Natural killer cell treated with Interleukin-12 subunit alpha and Interleukin-12 subunit beta and Interleukin-15 and Interleukin-18, amount 100 ng/mL, for 72 hours (primary cell): ENCODE measurements around the gene CSNK1D. TPM values are rescaled to one million over a fixed set of nuclear protein-coding genes. Genes with fewer than 3 reads are reported as not detected.

Experiments used
- ATAC-seq, 2 donors: fragments of 150-1000 bp; cut with Tn5 transposase in 1 of 2; sonication (Bioruptor Pico), chemical (Tn5 transposase) in 1 of 2; 2 replicates each; pipeline ENCODE4 v1.10.0; 2021
- DNase-seq: peaks from one replicate; pipeline ENCODE4 v3.0.0; 2022; ENCODE audit warnings: low spot score
- H3K27ac Mint-ChIP-seq, 2 donors: 1 replicate in 1 of 2; 2 replicates in 1 of 2; pipeline ENCODE4 v1.8.0; 2022; ENCODE audit warnings: mixed read lengths in 2 of 2, mild to moderate bottlenecking in 1 of 2, moderate library complexity in 1 of 2
- H3K27me3 Mint-ChIP-seq, 2 donors: 1 replicate in 1 of 2; 2 replicates in 1 of 2; pipeline ENCODE4 v1.8.0; 2022; ENCODE audit warnings: mixed read lengths in 2 of 2
- H3K36me3 Mint-ChIP-seq: one replicate; pipeline ENCODE4 v1.8.0; 2022; ENCODE audit warnings: mixed read lengths
- H3K4me1 Mint-ChIP-seq, 2 donors: 1 replicate in 1 of 2; 2 replicates in 1 of 2; pipeline ENCODE4 v1.8.0; 2022; ENCODE audit warnings: low read depth in 2 of 2, mixed read lengths in 2 of 2, mild to moderate bottlenecking in 1 of 2
- H3K4me3 Mint-ChIP-seq: one replicate; pipeline ENCODE4 v1.8.0; 2022; ENCODE audit warnings: mixed read lengths
- H3K9me3 Mint-ChIP-seq: 2 replicates; pipeline ENCODE4 v1.8.0; 2022; ENCODE audit warnings: mixed read lengths
- total RNA-seq, 2 donors: library from RNA; stranded (reverse); gene quantifications; one replicate each; pipeline ENCODE4 v1.2.3, GENCODE V29; 2022

Gene CSNK1D
- total RNA-seq, 2 donors from 2014 or later: 160 to 215 TPM

GRCh38 chr17:82228842-82229697 lies 44.4 kb downstream of the CSNK1D start, which contains the start of gene SLC16A3:
TSS of gene SLC16A3 (plus strand) at chr17:82229042. CDS start at chr17:82236009, 6,967 bp downstream.
- DNase-seq (peak; percentile 87), ATAC-seq (peak; percentile 73 to 78)
- H3K27ac Mint-ChIP-seq: peak within 1 kb of the TSS; percentile 64 to 89
- no peaks in the 10 kb centered on the region for H3K27me3 Mint-ChIP-seq
- H3K9me3 Mint-ChIP-seq: no peaks in the 10 kb centered on the region
- H3K4me3 Mint-ChIP-seq: peak within 1 kb of the TSS; percentile 91
- H3K36me3 Mint-ChIP-seq: no peaks in the 10 kb centered on the region
- peaks cover 4 to 12% of the 10 kb centered on the region in 2 donors for H3K4me1 Mint-ChIP-seq

GRCh38 chr17:82228278-82228841 lies 45.1 kb downstream of the CSNK1D start:
- Mint-ChIP-seq H3K9me3 (no peaks in the 10 kb centered on the region), H3K27ac (peak overlapping the region; percentile 50 to 69), H3K4me3 (peak overlapping the region; percentile 77), H3K4me1 (peaks cover 4 to 12% of the 10 kb centered on the region in 2 donors), H3K36me3 (no peaks in the 10 kb centered on the region), H3K27me3 (no peaks in the 10 kb centered on the region)
- peak; percentile 86 for DNase-seq
- peak; percentile 28 to 57 for ATAC-seq

- H3K4me1 Mint-ChIP-seq: peaks cover 4 to 12% of the 10 kb centered on the region in 2 donors
- ATAC-seq: no peak
- no peak for DNase-seq
- H3K9me3 Mint-ChIP-seq: no peaks in the 10 kb centered on the region
- peak overlapping the region; percentile 50 to 69 for H3K27ac Mint-ChIP-seq
- no peaks in the 10 kb centered on the region for H3K27me3 Mint-ChIP-seq
- H3K4me3 Mint-ChIP-seq: peak overlapping the region; percentile 77
- no peaks in the 10 kb centered on the region for H3K36me3 Mint-ChIP-seq
These were observed 45.7 kb downstream of the CSNK1D start for GRCh38 chr17:82227629-82228277.

GRCh38 chr17:82226809-82227628 lies 46.5 kb downstream of the CSNK1D start:
- no peaks in the 10 kb centered on the region for H3K9me3 Mint-ChIP-seq
- H3K36me3 Mint-ChIP-seq: no peaks in the 10 kb centered on the region
- peak overlapping the region; percentile 17 for H3K4me3 Mint-ChIP-seq
- peaks cover 4 to 12% of the 10 kb centered on the region in 2 donors for H3K4me1 Mint-ChIP-seq
- H3K27me3 Mint-ChIP-seq: no peaks in the 10 kb centered on the region
- ATAC-seq (no peak), DNase-seq (no peak)
- H3K27ac Mint-ChIP-seq: peak overlapping the region; percentile 50 to 69

- ATAC-seq (no peak), DNase-seq (no peak)
- H3K9me3 Mint-ChIP-seq: no peaks in the 10 kb centered on the region
- H3K36me3 Mint-ChIP-seq: no peaks in the 10 kb centered on the region
- H3K4me1 Mint-ChIP-seq: peaks cover 8 to 12% of the 10 kb centered on the region in 2 donors
- no peaks in the 10 kb centered on the region for H3K27me3 Mint-ChIP-seq
- H3K4me3 Mint-ChIP-seq: no peak overlapping the region
- H3K27ac Mint-ChIP-seq: no peak overlapping the region
These were observed 47.2 kb downstream of the CSNK1D start for GRCh38 chr17:82226146-82226808.

- Mint-ChIP-seq H3K27me3 (no peaks in the 10 kb centered on the region), H3K27ac (no peak overlapping the region), H3K36me3 (no peaks in the 10 kb centered on the region), H3K4me1 (peaks cover 10 to 12% of the 10 kb centered on the region in 2 donors), H3K9me3 (no peaks in the 10 kb centered on the region), H3K4me3 (no peak overlapping the region)
- no peak for ATAC-seq
- peak; percentile 42 for DNase-seq
These were observed 48.0 kb downstream of the CSNK1D start for GRCh38 chr17:82225368-82226029.

- Mint-ChIP-seq H3K9me3 (no peaks in the 10 kb centered on the region), H3K4me1 (peaks cover 6 to 9% of the 10 kb centered on the region in 2 donors), H3K27me3 (no peaks in the 10 kb centered on the region), H3K4me3 (no peak overlapping the region), H3K36me3 (no peaks in the 10 kb centered on the region), H3K27ac (no peak overlapping the region)
- DNase-seq: no peak
- no peak for ATAC-seq
These were observed 48.8 kb downstream of the CSNK1D start for GRCh38 chr17:82224666-82225065.

GRCh38 chr17:82223517-82223916 lies 50.0 kb downstream of the CSNK1D start:
- Mint-ChIP-seq H3K27me3 (no peaks in the 10 kb centered on the region), H3K9me3 (no peaks in the 10 kb centered on the region), H3K36me3 (no peaks in the 10 kb centered on the region), H3K4me1 (peaks cover 10 to 14% of the 10 kb centered on the region in 2 donors), H3K27ac (no peak overlapping the region), H3K4me3 (no peak overlapping the region)
- DNase-seq (no peak), ATAC-seq (no peak)

- Mint-ChIP-seq H3K36me3 (no peaks in the 10 kb centered on the region), H3K4me1 (peaks cover 11 to 18% of the 10 kb centered on the region in 2 donors), H3K4me3 (no peak overlapping the region), H3K27me3 (no peaks in the 10 kb centered on the region), H3K27ac (no peak overlapping the region), H3K9me3 (no peaks in the 10 kb centered on the region)
- ATAC-seq: no peak
- DNase-seq: no peak
These were observed 50.7 kb downstream of the CSNK1D start for GRCh38 chr17:82222816-82223215.

- H3K4me3 Mint-ChIP-seq: no peak overlapping the region
- H3K27ac Mint-ChIP-seq: peak overlapping the region; percentile 9 to 43
- no peak for ATAC-seq
- no peaks in the 10 kb centered on the region for H3K27me3 Mint-ChIP-seq
- DNase-seq: no peak
- peaks cover 17 to 20% of the 10 kb centered on the region in 2 donors for H3K4me1 Mint-ChIP-seq
- H3K36me3 Mint-ChIP-seq: no peaks in the 10 kb centered on the region
- H3K9me3 Mint-ChIP-seq: no peaks in the 10 kb centered on the region
These were observed 52.1 kb downstream of the CSNK1D start for GRCh38 chr17:82221341-82221902.

GRCh38 chr17:82219753-82220709 lies 53.5 kb downstream of the CSNK1D start:
- no peak overlapping the region for H3K4me3 Mint-ChIP-seq
- no peak overlapping the region for H3K27ac Mint-ChIP-seq
- H3K27me3 Mint-ChIP-seq: no peaks in the 10 kb centered on the region
- peaks cover 25 to 29% of the 10 kb centered on the region in 2 donors for H3K4me1 Mint-ChIP-seq
- no peaks in the 10 kb centered on the region for H3K36me3 Mint-ChIP-seq
- H3K9me3 Mint-ChIP-seq: no peaks in the 10 kb centered on the region
- ATAC-seq (no peak), DNase-seq (no peak)
